ENCODE measurements around the gene PMEPA1.
A peak's percentile ranks its signal among the peaks of the same experiment; 100 is the strongest.

PMEPA1 gene

GRCh38 chr20:57736738-57737347 lies 27.0 kb upstream of the PMEPA1 start:
- DNase-seq: no peak

GRCh38 chr20:57735831-57736737 lies 26.3 kb upstream of the PMEPA1 start:
- DNase-seq: no peak

GRCh38 chr20:57734754-57735153 lies 24.9 kb upstream of the PMEPA1 start:
- no peak for DNase-seq

GRCh38 chr20:57732226-57732625 lies 22.4 kb upstream of the PMEPA1 start:
- DNase-seq: no peak

- no peak for DNase-seq
These were observed 18.9 kb upstream of the PMEPA1 start for GRCh38 chr20:57728762-57729161.

GRCh38 chr20:57727863-57728262 lies 18.0 kb upstream of the PMEPA1 start:
- DNase-seq: no peak

- no peak for DNase-seq
These were observed 15.8 kb upstream of the PMEPA1 start for GRCh38 chr20:57725636-57726035.

- no peak for DNase-seq
These were observed 15.0 kb upstream of the PMEPA1 start for GRCh38 chr20:57724610-57725405.

- DNase-seq: no peak
These were observed 14.0 kb upstream of the PMEPA1 start for GRCh38 chr20:57723816-57724215.

- no peak for DNase-seq
These were observed 10.1 kb upstream of the PMEPA1 start for GRCh38 chr20:57719951-57720350.

- DNase-seq: peak; percentile 88 to 92
These were observed 8.7 kb upstream of the PMEPA1 start for GRCh38 chr20:57718490-57719009.

GRCh38 chr20:57717797-57718196 lies 8.0 kb upstream of the PMEPA1 start:
- no peak for DNase-seq

GRCh38 chr20:57716901-57717300 lies 7.1 kb upstream of the PMEPA1 start:
- DNase-seq: no peak

- DNase-seq: no peak
These were observed 6.4 kb upstream of the PMEPA1 start for GRCh38 chr20:57716202-57716601.

- DNase-seq: no peak
These were observed 5.6 kb upstream of the PMEPA1 start for GRCh38 chr20:57715268-57715904.

GRCh38 chr20:57714409-57715267 lies 4.8 kb upstream of the PMEPA1 start:
- DNase-seq: no peak

- no peak for DNase-seq
These were observed 4.1 kb upstream of the PMEPA1 start for GRCh38 chr20:57713951-57714350.

GRCh38 chr20:57713505-57713903 lies 3.7 kb upstream of the PMEPA1 start:
- no peak for DNase-seq

GRCh38 chr20:57712851-57713504 lies 3.2 kb upstream of the PMEPA1 start:
- DNase-seq: no peak

GRCh38 chr20:57712341-57712740 lies 2.5 kb upstream of the PMEPA1 start:
- no peak for DNase-seq

GRCh38 chr20:57711826-57712225 lies 2.0 kb upstream of the PMEPA1 start:
- no peak for DNase-seq

Data from activated CD4-positive, alpha-beta T cell treated with anti-CD3 and anti-CD28 coated beads, Interleukin-2, amount 50 U/mL, for 4 hours (primary cell).